Gastroesophageal sphincter (tissue), 4 donors: ENCODE results near the gene BCR. TPM values are rescaled to one million over a fixed set of nuclear protein-coding genes. Genes with fewer than 3 reads are reported as not detected.

Source experiments
- ATAC-seq: fragments of 150-250 bp; one replicate; pipeline ENCODE4 v1.9.1; 2016; ENCODE audit warnings: mild to moderate bottlenecking, moderate library complexity
- H3K27ac ChIP-seq, 4 donors: fragments of 200-600 bp; sonication (generic) in 3 of 4; 1 replicate in 3 of 4; 2 replicates in 1 of 4; pipeline ENCODE4 v1.5.1; 2016 to 2019
- H3K27me3 ChIP-seq: fragments of 200-600 bp; sonication (generic); one replicate; pipeline ENCODE4 v1.5.1; 2019
- H3K36me3 ChIP-seq, 2 donors: fragments of 200-600 bp; sonication (generic); one replicate each; pipeline ENCODE4 v1.5.1; 2019; ENCODE audit warnings: control low read depth in 1 of 2
- H3K4me1 ChIP-seq, 3 donors: fragments of 200-600 bp; sonication (generic); 1 replicate in 2 of 3; 2 replicates in 1 of 3; pipeline ENCODE4 v1.5.1; 2016 to 2019; ENCODE audit warnings: control low read depth in 2 of 3
- H3K4me3 ChIP-seq, 2 donors: fragments of 200-600 bp; sonication (generic); one replicate each; pipeline ENCODE4 v1.5.1; 2019; ENCODE audit warnings: mild to moderate bottlenecking in 1 of 2, moderate library complexity in 1 of 2
- H3K9me3 ChIP-seq, 3 donors: fragments of 200-600 bp; sonication (generic); one replicate each; pipeline ENCODE4 v1.5.1; 2017 to 2019; ENCODE audit warnings: control low read depth in 2 of 3
- CTCF ChIP-seq, 4 experiments: fragments of 200-600 bp in 2 of 4; fragments of 450-650 bp in 2 of 4; sonication (generic) in 1 of 4; IDR thresholded peaks; one replicate each; pipeline ENCODE4 v1.5.1; 2017 to 2019; ENCODE audit warnings: antibody characterized with exemption in 4 of 4, mild to moderate bottlenecking in 2 of 4, moderate library complexity in 2 of 4
- EP300 ChIP-seq: sonication (generic); formaldehyde crosslinking; IDR thresholded peaks from one replicate; pipeline ENCODE4 v1.6.1; 2017; ENCODE audit warnings: antibody characterized with exemption, mild to moderate bottlenecking
- POLR2A ChIP-seq, 2 donors: fragments of 450-650 bp; IDR thresholded peaks; one replicate each; pipeline ENCODE4 v1.6.1; 2017; ENCODE audit warnings: antibody characterized with exemption in 2 of 2, mild to moderate bottlenecking in 2 of 2, moderate library complexity in 1 of 2
- POLR2AphosphoS5 ChIP-seq: sonication (generic); formaldehyde crosslinking; IDR thresholded peaks from one replicate; pipeline ENCODE4 v1.6.1; 2017; ENCODE audit warnings: antibody characterized with exemption
- WGBS, 2 donors: methylation state at CpG; one replicate each; pipeline ENCODE4 v1.1.5; 2018; ENCODE audit warnings: low coverage in 1 of 2; 5-methylcytosine and 5-hydroxymethylcytosine counted together
- total RNA-seq, 4 donors: library from RNA; depleted of rRNA; stranded (reverse); fragments of >200 nt; gene quantifications; one replicate each; pipeline ENCODE4 v1.1.0, GENCODE V29; 2016

Gene BCR
- total RNA-seq, 4 donors from 2014 or later = 39.2 to 81.1 (median 46.2) TPM

GRCh38 chr22:23217171-23218052, 37.1 kb downstream of the BCR start:
- Histone ChIP-seq H3K27ac (peak overlapping the region in 3 of 4 donors; percentile 55 to 75 (median 60)), H3K4me1 (peaks cover 0 to 100% (median 43%) of the 10 kb centered on the region in 3 donors), H3K4me3 (no peak overlapping the region), H3K36me3 (no peaks in the 10 kb centered on the region), H3K9me3 (no peaks in the 10 kb centered on the region), H3K27me3 (no peaks in the 10 kb centered on the region)
- 86 to 100% methylated on average over 2 to 14 of the region's 16 CpGs for WGBS, 2 donors
- TF ChIP-seq POLR2A (IDR thresholded peaks at IDR 0.05) (no peak), POLR2AphosphoS5 (no peak), EP300 (no peak), CTCF (IDR thresholded peaks at IDR 0.05) (no peak)
- no peak for ATAC-seq

GRCh38 chr22:23218053-23218866, 38.0 kb downstream of the BCR start:
- WGBS, 2 donors = 50 to 72% methylated on average over 2 of the region's 12 CpGs
- TF ChIP-seq EP300 = no peak
- TF ChIP-seq CTCF (IDR thresholded peaks at IDR 0.05) = no peak
- no peak for TF ChIP-seq POLR2A (IDR thresholded peaks at IDR 0.05)
- no peak for TF ChIP-seq POLR2AphosphoS5
- Histone ChIP-seq H3K27me3 (no peaks in the 10 kb centered on the region), H3K4me3 (no peak overlapping the region), H3K27ac (peak overlapping the region in 3 of 4 donors; percentile 55 to 75 (median 60)), H3K4me1 (peaks cover 0 to 100% (median 43%) of the 10 kb centered on the region in 3 donors), H3K9me3 (no peaks in the 10 kb centered on the region), H3K36me3 (no peaks in the 10 kb centered on the region)
- no peak for ATAC-seq

GRCh38 chr22:23218867-23219251, 38.5 kb downstream of the BCR start:
- peak; percentile 34 for ATAC-seq
- H3K4me1 ChIP-seq = peaks cover 0 to 100% (median 48%) of the 10 kb centered on the region in 3 donors
- WGBS, 2 donors = 40 to 53% methylated on average over 1 to 2 of the region's 11 CpGs
- no peak overlapping the region for H3K4me3 ChIP-seq
- no peaks in the 10 kb centered on the region for H3K36me3 ChIP-seq
- H3K27me3 ChIP-seq = no peaks in the 10 kb centered on the region
- H3K27ac ChIP-seq = peak overlapping the region in 3 of 4 donors; percentile 55 to 75 (median 60)
- no peak for TF ChIP-seq CTCF (IDR thresholded peaks at IDR 0.05)
- peak; percentile 18 for TF ChIP-seq POLR2AphosphoS5
- H3K9me3 ChIP-seq = no peaks in the 10 kb centered on the region

GRCh38 chr22:23219317-23219716, 39.0 kb downstream of the BCR start:
- peak overlapping the region in 3 of 4 donors; percentile 55 to 75 (median 60) for H3K27ac ChIP-seq
- no peak overlapping the region for H3K4me3 ChIP-seq
- TF ChIP-seq EP300 (no peak), POLR2A (IDR thresholded peaks at IDR 0.05) (no peak), POLR2AphosphoS5 (no peak), CTCF (IDR thresholded peaks at IDR 0.05) (no peak)
- 86% methylated on average over 1 to 7 of the region's 10 CpGs for WGBS, 2 donors
- no peaks in the 10 kb centered on the region for H3K9me3 ChIP-seq
- no peaks in the 10 kb centered on the region for H3K27me3 ChIP-seq
- no peaks in the 10 kb centered on the region for H3K36me3 ChIP-seq
- H3K4me1 ChIP-seq = peaks cover 0 to 100% (median 48%) of the 10 kb centered on the region in 3 donors
- no peak for ATAC-seq
